Right lobe of liver (tissue), 4 donors: ENCODE measurements around the gene NOTUM.

ENCODE experiments used
- CTCF ChIP-seq, 4 donors: fragments of 200-600 bp in 3 of 4; fragments of 450-650 bp in 1 of 4; IDR thresholded peaks; one replicate each; pipeline versions ENCODE4 v1.5.1 to v1.8.0; 2016 to 2022; ENCODE audit warnings: antibody characterized with exemption in 4 of 4, mild to moderate bottlenecking in 2 of 4
- POLR2A ChIP-seq: fragments of 450-650 bp; IDR thresholded peaks from one replicate; pipeline ENCODE4 v1.6.1; 2017; ENCODE audit warnings: antibody characterized with exemption, mild to moderate bottlenecking
- donor health status: DM: no; HTN: no; CAD: no.
- donor health status: DM: no; HTN: no; CAD: no.
- donor health status: DM: no; HTN: yes; CAD: no.

- no peak for TF ChIP-seq POLR2A
- no peak for TF ChIP-seq CTCF (IDR thresholded peaks at IDR 0.05)
Observed at GRCh38 chr17:81998212-81998611, 37.2 kb upstream of the NOTUM start.
